Effector memory CD4-positive, alpha-beta T cell (primary cell): ENCODE measurements around the gene IGF2BP1.
"Not testable (repeated sequence)": the region's sequence is repeated elsewhere in the genome, so short reads cannot be mapped to it uniquely, and the experiment has no call there.

Experiments
- DNase-seq, 3 donors: peaks; one replicate each; pipeline ENCODE4 v3.0.0-alpha.2; 2020
- H3K27ac ChIP-seq: 2 replicates; pipeline ENCODE4 v1.7.0; 2013; ENCODE audit warnings: mild to moderate bottlenecking, low read length, moderate library complexity; ENCODE audit not compliant: insufficient read depth, poor library complexity, severe bottlenecking
- H3K27me3 ChIP-seq: replicated peaks from 2 replicates; pipeline ENCODE4 v1.7.0; 2013; ENCODE audit warnings: mild to moderate bottlenecking, low read length; ENCODE audit not compliant: insufficient read depth, control insufficient read depth, poor library complexity, severe bottlenecking
- H3K36me3 ChIP-seq: 2 replicates; pipeline ENCODE4 v1.7.0; 2013; ENCODE audit warnings: mild to moderate bottlenecking, low read length, moderate library complexity; ENCODE audit not compliant: control insufficient read depth, insufficient read depth
- H3K4me1 ChIP-seq: 2 replicates; pipeline ENCODE4 v1.7.0; 2013; ENCODE audit warnings: low read length, mild to moderate bottlenecking; ENCODE audit not compliant: control insufficient read depth, insufficient read depth, poor library complexity, severe bottlenecking
- H3K4me3 ChIP-seq: 2 replicates; pipeline ENCODE4 v1.7.0; 2013; ENCODE audit warnings: low read length, low read depth, mild to moderate bottlenecking; ENCODE audit not compliant: insufficient read depth, poor library complexity, severe bottlenecking
- H3K9me3 ChIP-seq: 2 replicates; pipeline ENCODE4 v1.7.0; 2013; ENCODE audit warnings: mild to moderate bottlenecking, low read length, moderate library complexity; ENCODE audit not compliant: control insufficient read depth

Gene IGF2BP1

GRCh38 chr17:49003557-49004511 is 6.6 kb downstream of the IGF2BP1 start:
- DNase-seq, result no peak
- H3K9me3 ChIP-seq, result no peaks in the 10 kb centered on the region
- H3K4me3 ChIP-seq, result no peak overlapping the region
- no peaks in the 10 kb centered on the region for H3K4me1 ChIP-seq
- H3K36me3 ChIP-seq, result no peaks in the 10 kb centered on the region
- peaks cover 67% of the 10 kb centered on the region for H3K27me3 ChIP-seq
- H3K27ac ChIP-seq, result no peak overlapping the region

GRCh38 chr17:49005140-49005539 is 8.0 kb downstream of the IGF2BP1 start:
- Histone ChIP-seq H3K36me3 (no peaks in the 10 kb centered on the region), H3K27ac (no peak overlapping the region), H3K27me3 (peaks cover 57% of the 10 kb centered on the region), H3K4me1 (no peaks in the 10 kb centered on the region), H3K4me3 (no peak overlapping the region), H3K9me3 (no peaks in the 10 kb centered on the region)
- DNase-seq, result no peak

- not testable (repeated sequence) for H3K27ac ChIP-seq, DNase-seq, H3K4me1 ChIP-seq, H3K9me3 ChIP-seq, H3K36me3 ChIP-seq, H3K4me3 ChIP-seq
- H3K27me3 ChIP-seq, result peaks cover 26% of the 10 kb centered on the region
Measured at GRCh38 chr17:49008908-49009307, 11.7 kb downstream of the IGF2BP1 start.

GRCh38 chr17:49012769-49013255 is 15.6 kb downstream of the IGF2BP1 start:
- H3K27me3 ChIP-seq, result peaks cover 4% of the 10 kb centered on the region
- H3K4me1 ChIP-seq, result no peaks in the 10 kb centered on the region
- no peak for DNase-seq
- H3K4me3 ChIP-seq, result no peak overlapping the region
- H3K36me3 ChIP-seq, result no peaks in the 10 kb centered on the region
- no peak overlapping the region for H3K27ac ChIP-seq
- no peaks in the 10 kb centered on the region for H3K9me3 ChIP-seq

GRCh38 chr17:49013311-49014213 is 16.4 kb downstream of the IGF2BP1 start:
- H3K36me3 ChIP-seq, result no peaks in the 10 kb centered on the region
- no peak for DNase-seq
- H3K27ac ChIP-seq, result no peak overlapping the region
- H3K4me3 ChIP-seq, result no peak overlapping the region
- H3K9me3 ChIP-seq, result no peaks in the 10 kb centered on the region
- peaks cover 4% of the 10 kb centered on the region for H3K27me3 ChIP-seq
- H3K4me1 ChIP-seq, result no peaks in the 10 kb centered on the region

GRCh38 chr17:49015179-49015923 is 18.2 kb downstream of the IGF2BP1 start:
- peaks cover 4% of the 10 kb centered on the region for H3K27me3 ChIP-seq

GRCh38 chr17:49015924-49016774 is 19.0 kb downstream of the IGF2BP1 start:
- Histone ChIP-seq H3K27ac (no peak overlapping the region), H3K4me1 (no peaks in the 10 kb centered on the region), H3K9me3 (no peaks in the 10 kb centered on the region), H3K27me3 (peaks cover 4% of the 10 kb centered on the region), H3K4me3 (no peak overlapping the region), H3K36me3 (no peaks in the 10 kb centered on the region)
- no peak for DNase-seq

More at GRCh38 chr17:49015179-49015923, 18.2 kb downstream of the IGF2BP1 start:
- Histone ChIP-seq H3K27ac (no peak overlapping the region), H3K9me3 (no peaks in the 10 kb centered on the region), H3K36me3 (no peaks in the 10 kb centered on the region), H3K4me3 (no peak overlapping the region), H3K4me1 (no peaks in the 10 kb centered on the region)
- DNase-seq, result no peak

GRCh38 chr17:49016775-49017463 is 19.7 kb downstream of the IGF2BP1 start:
- H3K36me3 ChIP-seq, result no peaks in the 10 kb centered on the region
- no peak overlapping the region for H3K4me3 ChIP-seq
- H3K27me3 ChIP-seq, result peaks cover 4% of the 10 kb centered on the region
- DNase-seq, result no peak
- H3K9me3 ChIP-seq, result no peaks in the 10 kb centered on the region
- no peak overlapping the region for H3K27ac ChIP-seq
- no peaks in the 10 kb centered on the region for H3K4me1 ChIP-seq
